D341Med (cell line): ENCODE data around the gene CCDC110.

Source experiments
- DNase-seq: peaks from one replicate; pipeline ENCODE4 v3.0.0; 2012; ENCODE audit warnings: low spot score

The CCDC110 gene

GRCh38 chr4:185472103-185472542 lies 590 bp upstream of the CCDC110 start:
- no peak for DNase-seq

GRCh38 chr4:185470501-185471195 lies 885 bp downstream of the CCDC110 start:
- no peak for DNase-seq

- no peak for DNase-seq
These were observed 1.9 kb downstream of the CCDC110 start for GRCh38 chr4:185469580-185470154.

- no peak for DNase-seq
These were observed 2.5 kb downstream of the CCDC110 start for GRCh38 chr4:185468999-185469398.

GRCh38 chr4:185467991-185468390 lies 3.5 kb downstream of the CCDC110 start:
- no peak for DNase-seq

- DNase-seq, result no peak
These were observed 4.4 kb downstream of the CCDC110 start for GRCh38 chr4:185467101-185467500.

- no peak for DNase-seq
These were observed 5.8 kb downstream of the CCDC110 start for GRCh38 chr4:185465707-185466106.

GRCh38 chr4:185464887-185465286 lies 6.6 kb downstream of the CCDC110 start:
- no peak for DNase-seq

GRCh38 chr4:185464183-185464582 lies 7.3 kb downstream of the CCDC110 start:
- DNase-seq, result peak; percentile 28

- no peak for DNase-seq
These were observed 8.0 kb downstream of the CCDC110 start for GRCh38 chr4:185463541-185463940.

- no peak for DNase-seq
These were observed 10.0 kb downstream of the CCDC110 start for GRCh38 chr4:185461565-185461964.

- peak; percentile 50 for DNase-seq
These were observed 14.4 kb downstream of the CCDC110 start for GRCh38 chr4:185457136-185457535.

GRCh38 chr4:185456131-185456530 lies 15.4 kb downstream of the CCDC110 start:
- no peak for DNase-seq

- DNase-seq, result no peak
These were observed 26.3 kb downstream of the CCDC110 start for GRCh38 chr4:185445209-185445608.

- no peak for DNase-seq
These were observed 30.1 kb downstream of the CCDC110 start for GRCh38 chr4:185441479-185441878.

GRCh38 chr4:185437809-185438208 lies 33.7 kb downstream of the CCDC110 start:
- DNase-seq, result no peak

GRCh38 chr4:185435466-185435865 lies 36.1 kb downstream of the CCDC110 start:
- DNase-seq, result no peak

- no peak for DNase-seq
These were observed 41.9 kb downstream of the CCDC110 start for GRCh38 chr4:185429660-185430059.

GRCh38 chr4:185426960-185427688 lies 44.4 kb downstream of the CCDC110 start:
- no peak for DNase-seq

- peak; percentile 95 for DNase-seq
These were observed 45.7 kb downstream of the CCDC110 start, which contains the start of gene UFSP2 for GRCh38 chr4:185425647-185426352. TSS of gene UFSP2 (minus strand) at chr4:185425964. CDS start at chr4:185425868, 96 bp downstream.

- no peak for DNase-seq
These were observed 46.5 kb downstream of the CCDC110 start for GRCh38 chr4:185424905-185425646.
